K562 (cell line): Measurements from ENCODE around the gene LRRC74B. TPM values are rescaled to one million over a fixed set of nuclear protein-coding genes. Genes with fewer than 3 reads are reported as not detected.

Source experiments
- ARID1B ChIP-seq: fragments of 450-650 bp; IDR thresholded peaks from 2 replicates; pipeline ENCODE4 v1.6.1; 2016; ENCODE audit warnings: antibody characterized with exemption, mild to moderate bottlenecking, inconsistent platforms
- ATF7 ChIP-seq: fragments of 450-650 bp; IDR thresholded peaks from 2 replicates; pipeline ENCODE4 v1.7.1; 2014; ENCODE audit warnings: mild to moderate bottlenecking, moderate library complexity
- BACH1 ChIP-seq: fragments of 200-800 bp; sonication (Bioruptor generic); IDR thresholded peaks from 2 replicates; pipeline ENCODE4 v1.6.1; 2016; ENCODE audit warnings: missing genetic modification characterization, missing compliant biosample characterization
- BRCA1 ChIP-seq, 2 experiments: fragments of 450-650 bp in 1 of 2; sonication (generic) in 1 of 2; formaldehyde crosslinking in 1 of 2; IDR thresholded peaks; 2 replicates each; pipeline versions ENCODE4 v1.5.0 to v1.6.1; 2017 to 2020; ENCODE audit warnings: mild to moderate bottlenecking in 1 of 2, missing genetic modification reagents in 1 of 2
- CEBPG ChIP-seq, 3 experiments: fragments of 200-800 bp in 1 of 3; sonication (Bioruptor generic) in 1 of 3; sonication (generic) in 1 of 3; formaldehyde crosslinking in 1 of 3; IDR thresholded peaks in 2 of 3; conservative IDR thresholded peaks in 1 of 3; 2 replicates each; pipeline versions ENCODE4 v1.6.1 to v1.8.0; 2016 to 2022; ENCODE audit warnings: missing compliant biosample characterization in 2 of 3, missing genetic modification characterization in 2 of 3, mild to moderate bottlenecking in 1 of 3, missing genetic modification reagents in 1 of 3
- CHAMP1 ChIP-seq: fragments of 450-650 bp; IDR thresholded peaks from 2 replicates; pipeline ENCODE4 v1.6.1; 2016; ENCODE audit warnings: mild to moderate bottlenecking
- COPS2 ChIP-seq: fragments of 450-650 bp; conservative IDR thresholded peaks from 2 replicates; pipeline ENCODE4 v1.6.1; 2016; ENCODE audit warnings: mild to moderate bottlenecking, moderate library complexity
- FOXK2 ChIP-seq, 2 experiments: fragments of 450-650 bp; IDR thresholded peaks in 1 of 2; conservative IDR thresholded peaks in 1 of 2; 2 replicates each; pipeline ENCODE4 v1.6.1; 2016; ENCODE audit warnings: low read depth in 2 of 2, mild to moderate bottlenecking in 1 of 2
- HCFC1 ChIP-seq: IDR thresholded peaks from 2 replicates; pipeline ENCODE4 v1.6.1; 2012; ENCODE audit warnings: low read depth, low read length, improper control_type of control experiment
- HIVEP1 ChIP-seq: fragments of 250-450 bp; sonication (Bioruptor Pico); IDR thresholded peaks from 2 replicates; pipeline ENCODE4 v1.4.0; 2020; ENCODE audit warnings: mild to moderate bottlenecking
- NR2C2 ChIP-seq, 2 experiments: fragments of 200-800 bp in 1 of 2; sonication (Bioruptor generic) in 1 of 2; sonication (generic) in 1 of 2; formaldehyde crosslinking in 1 of 2; IDR thresholded peaks; 2 replicates each; pipeline versions ENCODE4 v1.6.1 to v1.8.0; 2016 to 2022; ENCODE audit warnings: mild to moderate bottlenecking in 1 of 2, missing compliant biosample characterization in 1 of 2, missing genetic modification characterization in 1 of 2, missing genetic modification reagents in 1 of 2
- NR2F6 ChIP-seq: fragments of 450-650 bp; formaldehyde crosslinking; IDR thresholded peaks from 2 replicates; pipeline ENCODE4 v1.4.0; 2020; ENCODE audit warnings: mild to moderate bottlenecking
- PCBP2 ChIP-seq: fragments of 200-400 bp; formaldehyde crosslinking; IDR thresholded peaks from 2 replicates; pipeline ENCODE4 v1.6.1; 2018; ENCODE audit warnings: low read length, low read depth, mild to moderate bottlenecking, moderate library complexity; ENCODE audit not compliant: poor library complexity, severe bottlenecking
- PYGO2 ChIP-seq: fragments of 450-650 bp; IDR thresholded peaks from 2 replicates; pipeline ENCODE4 v1.6.1; 2016; ENCODE audit warnings: mild to moderate bottlenecking, missing genetic modification characterization, moderate library complexity, missing compliant biosample characterization
- ZNF655 ChIP-seq: fragments of 250-450 bp; sonication (Bioruptor Pico); IDR thresholded peaks from 2 replicates; pipeline ENCODE4 v1.5.0; 2021
- ZNF76 ChIP-seq: fragments of 250-450 bp; sonication (Bioruptor Pico); IDR thresholded peaks from 2 replicates; pipeline ENCODE4 v1.4.0; 2020; ENCODE audit warnings: mild to moderate bottlenecking, moderate library complexity, borderline replicate concordance
- ZSCAN32 ChIP-seq: fragments of 450-650 bp; formaldehyde crosslinking; IDR thresholded peaks from 2 replicates; pipeline ENCODE4 v1.4.0; 2020; ENCODE audit warnings: mild to moderate bottlenecking, moderate library complexity
- polyA plus RNA-seq, 8 experiments: library from polyadenylated mRNA; depleted of rRNA in 4 of 8; stranded (reverse) in 5 of 8; unstranded in 3 of 8; fragments of >200 nt; fragmentation: Nextera tagmentation in 2 of 8; fragmentation: Illumina TruSeq in 1 of 8; extraction: Ambion mirVana in 2 of 8; extraction: Trizol in 1 of 8; gene quantifications; 2 replicates each; pipeline versions ENCODE4 v1.2.1 to v1.2.3, GENCODE V29; 2011 to 2014; ENCODE audit warnings: inconsistent platforms in 1 of 8, missing spikeins in 1 of 8
- total RNA-seq, 7 experiments: library from RNA; depleted of rRNA in 6 of 7; stranded (reverse); fragments of >200 nt in 6 of 7; fragmentation: Illumina TruSeq in 2 of 7; extraction: Trizol in 2 of 7; gene quantifications; 2 replicates each; pipeline versions ENCODE4 v1.2.1 to v1.2.3, GENCODE V29; 2011 to 2021; ENCODE audit warnings: low replicate concordance in 1 of 7
- TF ChIP-seq, protein P1 (sequence below): fragments of 250-450 bp; sonication (Bioruptor Pico); IDR thresholded peaks from 2 replicates; pipeline ENCODE4 v1.8.0; 2022; ENCODE audit warnings: moderate library complexity, mild to moderate bottlenecking, inconsistent platforms
- TF ChIP-seq, protein P2 (sequence below): sonication (generic); formaldehyde crosslinking; IDR thresholded peaks from 2 replicates; pipeline ENCODE4 v1.8.0; 2022; ENCODE audit warnings: missing genetic modification reagents, mild to moderate bottlenecking, borderline replicate concordance
- TF ChIP-seq, protein P3 (sequence below): fragments of 450-650 bp; IDR thresholded peaks from 2 replicates; pipeline ENCODE4 v1.6.1; 2016; ENCODE audit warnings: antibody characterized with exemption

The LRRC74B gene
- total and polyA plus RNA-seq, 9 of the 15 experiments (the other 6 are each of a cell fraction or from before 2014, with no cell fraction given), result not detected

DNA sequence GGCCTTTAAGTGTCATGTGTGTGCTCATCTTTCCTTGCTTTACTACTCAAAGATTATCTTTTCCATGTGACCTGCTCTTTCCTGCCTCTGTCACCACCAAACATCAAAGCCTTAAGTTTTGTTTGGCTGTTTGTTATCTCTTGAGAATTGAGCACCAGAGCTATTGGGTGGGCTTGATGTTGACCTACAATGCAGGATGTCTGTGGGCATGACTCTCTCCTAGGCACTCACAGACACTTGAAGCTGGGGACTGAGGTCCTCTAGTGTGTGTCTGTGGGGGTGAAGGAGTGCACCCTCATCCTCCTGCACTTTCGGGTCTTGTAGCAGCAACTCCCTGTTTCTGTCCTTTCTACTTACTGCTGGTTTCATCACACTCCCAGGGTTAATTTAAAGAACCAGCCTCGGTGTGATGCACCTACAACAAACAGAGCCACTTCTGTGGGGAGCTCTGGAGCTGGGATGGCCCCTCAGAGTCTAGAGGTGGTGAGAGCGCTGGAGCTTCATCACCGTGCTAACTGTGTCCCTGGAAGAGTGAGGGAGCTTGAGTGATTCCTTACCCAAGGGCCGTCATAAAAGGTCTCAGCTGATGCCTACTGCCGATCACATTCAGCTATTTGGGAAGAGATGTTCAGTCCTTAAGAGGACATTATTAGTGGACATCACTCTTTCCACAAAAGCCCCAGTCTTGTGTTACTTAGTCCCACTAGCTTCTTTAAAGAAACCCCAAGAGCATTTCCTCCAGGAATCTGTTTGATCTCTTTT lies 56.3 kb downstream of the LRRC74B start (continued):
- no peak for TF ChIP-seq CHAMP1
- no peak for TF ChIP-seq COPS2
- TF ChIP-seq PYGO2 (tag), result 0 out of 2 replicates have a peak, but pooled peaks have one; percentile 42
- TF ChIP-seq ATF7, result no peak
- peak; percentile 82 for TF ChIP-seq CEBPG (CRISPR knock-in tag; IDR thresholded peaks at IDR 0.05)
- TF ChIP-seq CEBPG (tag; conservative IDR thresholded peaks at IDR 0.05 in 1 of 2, IDR thresholded peaks at IDR 0.05 in 1 of 2), result no peak
- peak; percentile 81 for TF ChIP-seq ZNF76 (CRISPR knock-in tag)
- peak; percentile 65; the same call in 1 of the 2 replicates for TF ChIP-seq HIVEP1 (CRISPR knock-in tag)
- no peak for TF ChIP-seq NR2C2 (CRISPR knock-in tag; IDR thresholded peaks at IDR 0.05)
- TF ChIP-seq NR2C2 (tag; IDR thresholded peaks at IDR 0.05), result peak; percentile 56; the same call in 1 of the 2 replicates
- TF ChIP-seq, protein P1, sequence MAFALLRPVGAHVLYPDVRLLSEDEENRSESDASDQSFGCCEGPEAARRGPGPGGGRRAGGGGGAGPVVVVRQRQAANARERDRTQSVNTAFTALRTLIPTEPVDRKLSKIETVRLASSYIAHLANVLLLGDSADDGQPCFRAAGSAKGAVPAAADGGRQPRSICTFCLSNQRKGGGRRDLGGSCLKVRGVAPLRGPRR, result 0 out of 2 replicates have a peak, but pooled peaks have one; percentile 13
- TF ChIP-seq, protein P2, sequence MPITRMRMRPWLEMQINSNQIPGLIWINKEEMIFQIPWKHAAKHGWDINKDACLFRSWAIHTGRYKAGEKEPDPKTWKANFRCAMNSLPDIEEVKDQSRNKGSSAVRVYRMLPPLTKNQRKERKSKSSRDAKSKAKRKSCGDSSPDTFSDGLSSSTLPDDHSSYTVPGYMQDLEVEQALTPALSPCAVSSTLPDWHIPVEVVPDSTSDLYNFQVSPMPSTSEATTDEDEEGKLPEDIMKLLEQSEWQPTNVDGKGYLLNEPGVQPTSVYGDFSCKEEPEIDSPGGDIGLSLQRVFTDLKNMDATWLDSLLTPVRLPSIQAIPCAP (CRISPR knock-in tag), result no peak
- peak; percentile 4; the same call in 1 of the 2 replicates for TF ChIP-seq ZSCAN32 (CRISPR knock-in tag)
- TF ChIP-seq NR2F6 (CRISPR knock-in tag), result peak; percentile 68; the same call in 1 of the 2 replicates
- no peak for TF ChIP-seq HCFC1
- no peak for TF ChIP-seq BRCA1 (IDR thresholded peaks at IDR 0.05)
- TF ChIP-seq BRCA1 (CRISPR knock-in tag; IDR thresholded peaks at IDR 0.05), result no peak
- TF ChIP-seq, protein P3, sequence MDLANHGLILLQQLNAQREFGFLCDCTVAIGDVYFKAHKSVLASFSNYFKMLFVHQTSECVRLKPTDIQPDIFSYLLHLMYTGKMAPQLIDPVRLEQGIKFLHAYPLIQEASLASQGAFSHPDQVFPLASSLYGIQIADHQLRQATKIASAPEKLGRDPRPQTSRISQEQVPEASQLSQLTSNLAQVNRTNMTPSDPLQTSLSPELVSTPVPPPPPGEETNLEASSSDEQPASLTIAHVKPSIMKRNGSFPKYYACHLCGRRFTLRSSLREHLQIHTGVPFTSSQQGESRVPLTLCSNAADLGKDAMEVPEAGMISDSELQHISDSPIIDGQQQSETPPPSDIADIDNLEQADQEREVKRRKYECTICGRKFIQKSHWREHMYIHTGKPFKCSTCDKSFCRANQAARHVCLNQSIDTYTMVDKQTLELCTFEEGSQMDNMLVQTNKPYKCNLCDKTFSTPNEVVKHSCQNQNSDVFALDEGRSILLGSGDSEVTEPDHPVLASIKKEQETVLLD, result no peak
- no peak for TF ChIP-seq BACH1 (tag)
- no peak for TF ChIP-seq ARID1B
- TF ChIP-seq FOXK2 (conservative IDR thresholded peaks at IDR 0.05 in 1 of 2, IDR thresholded peaks at IDR 0.05 in 1 of 2; ENCODE audit: low read depth in 2 of 2), result no peak
- TF ChIP-seq ZNF655 (CRISPR knock-in tag), result no peak
- TF ChIP-seq PCBP2, result no peak
